Heart left ventricle (tissue), 16 donors: ENCODE measurements around the gene LRFN4. TPM values are rescaled to one million over a fixed set of nuclear protein-coding genes. Genes with fewer than 3 reads are reported as not detected.
A peak's percentile ranks its signal among the peaks of the same experiment; 100 is the strongest.

ENCODE experiments used
- ATAC-seq, 4 donors: fragments of 200-7000 bp; cut with Tn5 transposase; one replicate each; pipeline ENCODE4 v1.9.1; 2020 to 2022; ENCODE audit warnings: moderate library complexity in 4 of 4, mild to moderate bottlenecking in 3 of 4, moderate number of reproducible peaks in 1 of 4
- DNase-seq, 5 donors: peaks; one replicate each; pipeline ENCODE4 v3.0.0-alpha.2; 2020
- H3K27ac ChIP-seq, 12 donors: fragments of 200-600 bp; sonication (generic) in 4 of 12; one replicate each; pipeline versions ENCODE4 v1.5.0 to v1.8.0; 2016 to 2022; ENCODE audit warnings: mild to moderate bottlenecking in 2 of 12
- H3K27me3 ChIP-seq, 9 donors: fragments of 200-600 bp; sonication (generic) in 2 of 9; one replicate each; pipeline versions ENCODE4 v1.5.1 to v1.8.0; 2016 to 2022; ENCODE audit warnings: mild to moderate bottlenecking in 3 of 9
- H3K36me3 ChIP-seq, 9 donors: fragments of 200-600 bp; sonication (generic) in 2 of 9; one replicate each; pipeline versions ENCODE4 v1.5.0 to v1.8.0; 2018 to 2022; ENCODE audit warnings: mild to moderate bottlenecking in 2 of 9
- H3K4me1 ChIP-seq, 12 donors: fragments of 200-600 bp; sonication (generic) in 4 of 12; one replicate each; pipeline versions ENCODE4 v1.5.0 to v1.8.0; 2016 to 2022; ENCODE audit warnings: mild to moderate bottlenecking in 3 of 12
- H3K4me3 ChIP-seq, 12 donors: fragments of 200-600 bp; sonication (generic) in 4 of 12; one replicate each; pipeline versions ENCODE4 v1.5.0 to v1.8.0; 2017 to 2022; ENCODE audit warnings: mild to moderate bottlenecking in 9 of 12, moderate library complexity in 4 of 12
- H3K9me3 ChIP-seq, 12 donors: fragments of 200-600 bp; sonication (generic) in 4 of 12; one replicate each; pipeline versions ENCODE4 v1.5.0 to v1.8.0; 2016 to 2022; ENCODE audit warnings: mild to moderate bottlenecking in 1 of 12
- CTCF ChIP-seq, 12 donors: fragments of 200-600 bp; sonication (generic) in 4 of 12; IDR thresholded peaks; one replicate each; pipeline versions ENCODE4 v1.5.0 to v1.8.0; 2018 to 2022; ENCODE audit warnings: antibody characterized with exemption in 12 of 12, mild to moderate bottlenecking in 5 of 12
- POLR2A ChIP-seq, 2 donors: fragments of 450-650 bp; IDR thresholded peaks; one replicate each; pipeline ENCODE4 v1.6.1; 2017; ENCODE audit warnings: antibody characterized with exemption in 2 of 2, mild to moderate bottlenecking in 2 of 2, moderate library complexity in 2 of 2
- WGBS, 4 donors: extraction: QIAGEN DNeasy Blood & Tissue Kit in 2 of 4; methylation state at CpG; one replicate each; pipeline versions ENCODE4 v1.1.5 to v1.1.7; 2013 to 2018; 5-methylcytosine and 5-hydroxymethylcytosine counted together
- intact Hi-C, 10 donors: fragments of 100-400 bp; cut with DNase I; formaldehyde crosslinking; loops; one replicate each; pipeline versions ENCODE4 v1.11.1 to v1.14.2; 2022
- polyA plus RNA-seq, 2 donors: library from polyadenylated mRNA; stranded (reverse); fragments of 200-250 nt; gene quantifications; one replicate each; pipeline ENCODE4 v1.2.3, GENCODE V29; 2013
- total RNA-seq, 9 donors: library from RNA; depleted of rRNA in 2 of 9; stranded (reverse); fragments of >200 nt in 2 of 9; fragmentation: NEBNext Ultra II Directional in 3 of 9; extraction: Animal tissue kit (Norgen Biotek cat#: 25700) in 3 of 9; gene quantifications; one replicate each; pipeline versions ENCODE4 v1.1.0 to v1.2.4, GENCODE V29; 2016 to 2023
- donor health status: ischemic (EF 13 %, LVEDD 7.1; RV severe dilation, severe dysfunction).
- donor health status: healthy with polysubstance abuse.
- donor health status: DM: no; HTN: yes; CAD: no.
- donor health status: DM: no; HTN: no; CAD: no.
- donor health status: ischemic (EF 25% LVEDD 6.9; RV normal size, moderate dysfunction).
- donor health status: ischemic (EF 25% LVEDD 5.7; RV mildly dilated, moderate dysfunction).
- donor health status: healthy.
- donor health status: DM: yes; HTN: yes; CAD: no.
- donor health status: ischemic (EF 35%, LVEDD 5.7; RV mildly dilated, moderate dysfunction).
- donor health status: nonischemic (EF 11% LVEDD 7.7; RV severe dilation, severe dysfunction).
- donor health status: DM: yes; HTN: yes; CAD: no.
- donor health status: PGD.
- donor health status: ischemic (EF 29% LVEDD 5.4; RV normal size, mild dysfunction).
- donor health status: nonischemic (EF 23%, LVEDD 6.1; RV moderate dilation, normal function).

LRFN4 gene
- total and polyA plus RNA-seq, 11 donors: 8.2 to 22.1 (median 15.4) TPM

- Histone ChIP-seq H3K27ac (no peak overlapping the region), H3K4me1 (peaks cover 0 to 9% (median 0%) of the 10 kb centered on the region in 12 donors), H3K9me3 (no peaks in the 10 kb centered on the region), H3K4me3 (no peak overlapping the region), H3K36me3 (no peaks in the 10 kb centered on the region), H3K27me3 (no peaks in the 10 kb centered on the region)
- intact Hi-C loops: no loop called here
- WGBS, 4 donors: 87 to 93% (median 91%) methylated on average over 14 to 15 of the region's 15 CpGs
- no peak for TF ChIP-seq CTCF (IDR thresholded peaks at IDR 0.05)
- no peak for TF ChIP-seq POLR2A (IDR thresholded peaks at IDR 0.05)
- no peak for ATAC-seq
- DNase-seq: no peak
Observed at GRCh38 chr11:66902486-66903177, 45.8 kb downstream of the LRFN4 start.

- WGBS, 4 donors: 88 to 95% (median 91%) methylated on average over 3 of the region's 3 CpGs
- Histone ChIP-seq H3K9me3 (no peaks in the 10 kb centered on the region), H3K4me1 (peaks cover 0 to 9% (median 0%) of the 10 kb centered on the region in 12 donors), H3K4me3 (no peak overlapping the region), H3K27me3 (no peaks in the 10 kb centered on the region), H3K27ac (no peak overlapping the region), H3K36me3 (no peaks in the 10 kb centered on the region)
- DNase-seq (no peak), ATAC-seq (peak in 1 of 4 donors; percentile 31)
- intact Hi-C loops: no loop called here
- TF ChIP-seq CTCF (IDR thresholded peaks at IDR 0.05) (no peak), POLR2A (IDR thresholded peaks at IDR 0.05) (no peak)
Observed at GRCh38 chr11:66904055-66904454, 47.2 kb downstream of the LRFN4 start.

- 87 to 94% (median 91%) methylated on average over 6 of the region's 6 CpGs for WGBS, 4 donors
- Histone ChIP-seq H3K9me3 (no peaks in the 10 kb centered on the region), H3K27me3 (no peaks in the 10 kb centered on the region), H3K36me3 (no peaks in the 10 kb centered on the region), H3K27ac (no peak overlapping the region), H3K4me1 (peaks cover 0 to 9% (median 0%) of the 10 kb centered on the region in 12 donors), H3K4me3 (no peak overlapping the region)
- DNase-seq: no peak
- TF ChIP-seq POLR2A (IDR thresholded peaks at IDR 0.05): no peak
- TF ChIP-seq CTCF (IDR thresholded peaks at IDR 0.05): no peak
- intact Hi-C loops: no loop called here
- no peak for ATAC-seq
Observed at GRCh38 chr11:66904561-66904960, 47.7 kb downstream of the LRFN4 start.

GRCh38 chr11:66904981-66905521 lies 48.2 kb downstream of the LRFN4 start:
- WGBS, 4 donors: 88 to 92% (median 89%) methylated on average over 8 of the region's 8 CpGs
- Histone ChIP-seq H3K4me1 (peaks cover 0 to 9% (median 0%) of the 10 kb centered on the region in 12 donors), H3K27me3 (no peaks in the 10 kb centered on the region), H3K36me3 (no peaks in the 10 kb centered on the region), H3K4me3 (no peak overlapping the region), H3K27ac (no peak overlapping the region), H3K9me3 (no peaks in the 10 kb centered on the region)
- TF ChIP-seq CTCF (IDR thresholded peaks at IDR 0.05) (no peak), POLR2A (IDR thresholded peaks at IDR 0.05) (no peak)
- ATAC-seq (no peak), DNase-seq (no peak)
- intact Hi-C loops: no loop called here
